H9 (cell line): ENCODE results near the gene CCNQ. TPM values are rescaled to one million over a fixed set of nuclear protein-coding genes. Genes with fewer than 3 reads are reported as not detected.

Source experiments
- DNase-seq: peaks from one replicate; pipeline ENCODE4 v3.0.0-alpha.2; 2017
- H2AFZ ChIP-seq: one replicate; pipeline ENCODE4 v1.6.1; 2013; ENCODE audit warnings: mild to moderate bottlenecking, low read length, control low read depth, moderate library complexity
- H2AK5ac ChIP-seq: 2 replicates; pipeline ENCODE4 v1.6.1; 2013; ENCODE audit warnings: low read length, control low read depth, mixed read lengths; ENCODE audit not compliant: insufficient read length
- H2BK120ac ChIP-seq: one replicate; pipeline ENCODE4 v1.6.1; 2013; ENCODE audit warnings: low read depth, mild to moderate bottlenecking, low read length, control low read depth, inconsistent platforms; ENCODE audit not compliant: poor library complexity, severe bottlenecking
- H2BK12ac ChIP-seq: 2 replicates; pipeline ENCODE4 v1.6.1; 2013; ENCODE audit warnings: low read length, control low read depth, mixed read lengths, low read depth; ENCODE audit not compliant: insufficient read length
- H2BK15ac ChIP-seq: 2 replicates; pipeline ENCODE4 v1.6.1; 2013; ENCODE audit warnings: low read depth, low read length, control low read depth
- H2BK20ac ChIP-seq: one replicate; pipeline ENCODE4 v1.6.1; 2013; ENCODE audit warnings: low read depth, mild to moderate bottlenecking, low read length, control low read depth, inconsistent platforms; ENCODE audit not compliant: poor library complexity, severe bottlenecking
- H2BK5ac ChIP-seq: 2 replicates; pipeline ENCODE4 v1.6.1; 2013; ENCODE audit warnings: low read length, control low read depth, mixed read lengths; ENCODE audit not compliant: insufficient read length
- H3K14ac ChIP-seq: 2 replicates; pipeline ENCODE4 v1.6.1; 2013; ENCODE audit warnings: low read length, control low read depth; ENCODE audit not compliant: insufficient read depth
- H3K18ac ChIP-seq: 2 replicates; pipeline ENCODE4 v1.6.1; 2013; ENCODE audit warnings: low read depth, mild to moderate bottlenecking, mixed read lengths, low read length, control low read depth; ENCODE audit not compliant: insufficient read length
- H3K23ac ChIP-seq: 2 replicates; pipeline ENCODE4 v1.6.1; 2013; ENCODE audit warnings: low read length, control low read depth, mixed read lengths, low read depth; ENCODE audit not compliant: insufficient read length
- H3K23me2 ChIP-seq: 2 replicates; pipeline ENCODE4 v1.6.1; 2013; ENCODE audit warnings: low read depth, mild to moderate bottlenecking, mixed read lengths, low read length, control low read depth; ENCODE audit not compliant: insufficient read length, poor library complexity, severe bottlenecking
- H3K27ac ChIP-seq: 2 replicates; pipeline ENCODE4 v1.5.1; 2013; ENCODE audit warnings: low read length, control low read depth, mixed read lengths, low read depth; ENCODE audit not compliant: insufficient read length
- H3K27me3 ChIP-seq: 2 replicates; pipeline ENCODE4 v1.6.1; 2013; ENCODE audit warnings: low read length, control low read depth, inconsistent platforms; ENCODE audit not compliant: insufficient read depth
- H3K4ac ChIP-seq: 2 replicates; pipeline ENCODE4 v1.6.1; 2013; ENCODE audit warnings: low read depth, mild to moderate bottlenecking, control low read depth, inconsistent platforms, low read length, moderate library complexity
- H3K4me1 ChIP-seq: 2 replicates; pipeline ENCODE4 v1.6.1; 2013; ENCODE audit warnings: low read length, control low read depth, inconsistent platforms; ENCODE audit not compliant: insufficient read depth
- H3K4me2 ChIP-seq: 2 replicates; pipeline ENCODE4 v1.6.1; 2013; ENCODE audit warnings: low read length, control low read depth, mixed read lengths; ENCODE audit not compliant: insufficient read length, insufficient read depth
- H3K56ac ChIP-seq: 2 replicates; pipeline ENCODE4 v1.6.1; 2013; ENCODE audit warnings: low read depth, mild to moderate bottlenecking, mixed read lengths, low read length, control low read depth; ENCODE audit not compliant: insufficient read length
- H3K79me1 ChIP-seq: 2 replicates; pipeline ENCODE4 v1.6.1; 2013; ENCODE audit warnings: low read depth, mild to moderate bottlenecking, moderate library complexity, low read length, control low read depth, inconsistent platforms; ENCODE audit not compliant: insufficient read depth, poor library complexity, severe bottlenecking
- H3K79me2 ChIP-seq: 2 replicates; pipeline ENCODE4 v1.6.1; 2013; ENCODE audit warnings: low read length, control low read depth, inconsistent platforms; ENCODE audit not compliant: insufficient read depth
- H3K9ac ChIP-seq: 2 replicates; pipeline ENCODE4 v1.6.1; 2013; ENCODE audit warnings: low read length, control low read depth, mixed read lengths; ENCODE audit not compliant: insufficient read length; ENCODE audit errors: extremely low read depth
- H3K9me3 ChIP-seq: one replicate; pipeline ENCODE4 v1.6.1; 2013; ENCODE audit warnings: low read depth, low read length, inconsistent platforms; ENCODE audit not compliant: control insufficient read depth
- H3T11ph ChIP-seq: one replicate; pipeline ENCODE4 v1.6.1; 2013; ENCODE audit warnings: mild to moderate bottlenecking, low read length, control low read depth, inconsistent platforms
- H4K20me1 ChIP-seq: one replicate; pipeline ENCODE4 v1.6.1; 2013; ENCODE audit not compliant: control insufficient read depth, insufficient read length, insufficient read depth
- H4K5ac ChIP-seq: 2 replicates; pipeline ENCODE4 v1.6.1; 2013; ENCODE audit warnings: low read depth, mild to moderate bottlenecking, mixed read lengths, low read length, control low read depth; ENCODE audit not compliant: insufficient read length
- H4K8ac ChIP-seq: replicated peaks from 2 replicates; pipeline ENCODE4 v1.6.1; 2013; ENCODE audit warnings: low read length, control low read depth, mixed read lengths, low read depth; ENCODE audit not compliant: insufficient read length
- H4K91ac ChIP-seq: 2 replicates; pipeline ENCODE4 v1.6.1; 2013; ENCODE audit warnings: low read depth, mild to moderate bottlenecking, moderate library complexity, mixed read lengths, low read length, control low read depth; ENCODE audit not compliant: insufficient read length
- H3K27ac Mint-ChIP-seq, 3 experiments: 2 replicates in 2 of 3; 3 replicates in 1 of 3; pipeline ENCODE4 v1.8.0; 2020 to 2021; ENCODE audit warnings: mixed read lengths in 3 of 3, mild to moderate bottlenecking in 1 of 3, moderate library complexity in 1 of 3
- H3K27me3 Mint-ChIP-seq: 2 replicates; pipeline ENCODE4 v1.8.0; 2021; ENCODE audit warnings: low read depth, mild to moderate bottlenecking, moderate library complexity, mixed read lengths
- H3K36me3 Mint-ChIP-seq, 3 experiments: 2 replicates in 2 of 3; 3 replicates in 1 of 3; pipeline ENCODE4 v1.8.0; 2020 to 2021; ENCODE audit warnings: low read depth in 3 of 3, mixed read lengths in 3 of 3; ENCODE audit not compliant: insufficient read depth in 1 of 3
- H3K4me1 Mint-ChIP-seq, 2 experiments: 2 replicates each; pipeline ENCODE4 v1.8.0; 2020; ENCODE audit warnings: mixed read lengths in 2 of 2
- H3K4me3 Mint-ChIP-seq, 2 experiments: 2 replicates in 1 of 2; 3 replicates in 1 of 2; pipeline ENCODE4 v1.8.0; 2020 to 2021; ENCODE audit warnings: mild to moderate bottlenecking in 2 of 2, mixed read lengths in 2 of 2, moderate library complexity in 1 of 2
- H3K9me3 Mint-ChIP-seq, 2 experiments: 2 replicates in 1 of 2; 3 replicates in 1 of 2; pipeline ENCODE4 v1.8.0; 2020; ENCODE audit warnings: mild to moderate bottlenecking in 2 of 2, mixed read lengths in 2 of 2, moderate library complexity in 1 of 2
- WGBS: extraction: QIAGEN DNeasy Blood & Tissue Kit; methylation state at CpG from one replicate; pipeline ENCODE4 v1.1.7; 2013; ENCODE audit warnings: missing lambda C conversion rate, low lambda C conversion rate, mixed read lengths; ENCODE audit not compliant: insufficient read length; ENCODE audit errors: extremely low coverage; 5-methylcytosine and 5-hydroxymethylcytosine counted together
- total RNA-seq: library from RNA; stranded (reverse); gene quantifications from 2 replicates; pipeline ENCODE4 v1.2.1, GENCODE V29; 2021
- TF ChIP-seq, protein P1 (sequence below): fragments of 200-600 bp; sonication (generic); conservative IDR thresholded peaks from 3 replicates; pipeline ENCODE4 v1.8.0; 2021; ENCODE audit warnings: antibody characterized with exemption, mild to moderate bottlenecking

The CCNQ gene
- total RNA-seq, 1 experiment from 2014 or later = 18.4 TPM

DNA sequence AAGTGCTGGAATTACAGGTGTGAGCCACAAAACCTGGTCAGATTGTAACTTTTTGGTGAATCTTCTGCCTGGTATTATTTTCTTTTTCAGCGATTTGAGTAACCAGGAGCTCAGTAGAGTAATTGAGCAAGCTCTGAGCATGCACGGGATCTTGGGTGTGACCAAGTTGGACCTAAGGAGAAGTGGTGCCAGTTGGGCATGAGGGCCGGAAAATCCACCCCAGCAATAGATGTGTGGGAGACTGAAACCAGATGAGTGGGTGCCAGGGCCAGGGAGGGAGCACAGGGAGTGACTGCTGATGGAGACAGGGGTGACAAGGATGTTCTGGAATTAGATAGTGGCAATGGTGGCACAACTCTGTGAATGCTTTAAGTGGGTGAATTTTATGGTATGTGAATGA is 3.7 kb upstream of the CCNQ start:
- H3K9me3 ChIP-seq = peaks cover 25% of the 10 kb centered on the region
- H2BK120ac ChIP-seq = no peak overlapping the region
- WGBS = no CpG with 5 or more reads among the region's 3 CpGs
- H3K56ac ChIP-seq = no peak overlapping the region
- TF ChIP-seq, protein P1, sequence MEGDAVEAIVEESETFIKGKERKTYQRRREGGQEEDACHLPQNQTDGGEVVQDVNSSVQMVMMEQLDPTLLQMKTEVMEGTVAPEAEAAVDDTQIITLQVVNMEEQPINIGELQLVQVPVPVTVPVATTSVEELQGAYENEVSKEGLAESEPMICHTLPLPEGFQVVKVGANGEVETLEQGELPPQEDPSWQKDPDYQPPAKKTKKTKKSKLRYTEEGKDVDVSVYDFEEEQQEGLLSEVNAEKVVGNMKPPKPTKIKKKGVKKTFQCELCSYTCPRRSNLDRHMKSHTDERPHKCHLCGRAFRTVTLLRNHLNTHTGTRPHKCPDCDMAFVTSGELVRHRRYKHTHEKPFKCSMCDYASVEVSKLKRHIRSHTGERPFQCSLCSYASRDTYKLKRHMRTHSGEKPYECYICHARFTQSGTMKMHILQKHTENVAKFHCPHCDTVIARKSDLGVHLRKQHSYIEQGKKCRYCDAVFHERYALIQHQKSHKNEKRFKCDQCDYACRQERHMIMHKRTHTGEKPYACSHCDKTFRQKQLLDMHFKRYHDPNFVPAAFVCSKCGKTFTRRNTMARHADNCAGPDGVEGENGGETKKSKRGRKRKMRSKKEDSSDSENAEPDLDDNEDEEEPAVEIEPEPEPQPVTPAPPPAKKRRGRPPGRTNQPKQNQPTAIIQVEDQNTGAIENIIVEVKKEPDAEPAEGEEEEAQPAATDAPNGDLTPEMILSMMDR = no peak
- no peak overlapping the region for H4K5ac ChIP-seq
- no peak overlapping the region for H2AK5ac ChIP-seq
- H3K79me1 ChIP-seq = no peaks in the 10 kb centered on the region
- no peaks in the 10 kb centered on the region for H4K20me1 ChIP-seq
- no peak overlapping the region for H2BK12ac ChIP-seq
- H3K18ac ChIP-seq = no peak overlapping the region
- no peak overlapping the region for H3K27ac Mint-ChIP-seq
- no peak overlapping the region for H3T11ph ChIP-seq
- H2BK20ac ChIP-seq = no peak overlapping the region
- H3K9me3 Mint-ChIP-seq = peaks cover 76 to 82% of the 10 kb centered on the region in 2 experiments
- no peak overlapping the region for H3K23ac ChIP-seq
- no peak overlapping the region for H4K8ac ChIP-seq
- H3K27ac ChIP-seq = no peak overlapping the region
- DNase-seq = no peak
- H2BK5ac ChIP-seq = no peak overlapping the region
- no peak overlapping the region for H3K4ac ChIP-seq
- no peak overlapping the region for H3K4me2 ChIP-seq
- peaks cover 14% of the 10 kb centered on the region for H3K23me2 ChIP-seq
- no peak overlapping the region for H3K14ac ChIP-seq
- no peak overlapping the region for H3K9ac ChIP-seq
- H2BK15ac ChIP-seq = no peak overlapping the region
- no peak overlapping the region for H2AFZ ChIP-seq
- no peaks in the 10 kb centered on the region for H3K4me1 ChIP-seq
- no peak overlapping the region; a peak in 1 of 5 replicates for H3K4me3 Mint-ChIP-seq
- no peaks in the 10 kb centered on the region for H3K27me3 ChIP-seq
- no peak overlapping the region for H4K91ac ChIP-seq
- H3K36me3 Mint-ChIP-seq = peaks cover under 1 to 9% (median 9%) of the 10 kb centered on the region in 3 experiments; a peak in 6 of 7 replicates
- peaks cover 8 to 10% of the 10 kb centered on the region in 2 experiments for H3K4me1 Mint-ChIP-seq
- no peaks in the 10 kb centered on the region for H3K79me2 ChIP-seq
- peaks cover 51% of the 10 kb centered on the region for H3K27me3 Mint-ChIP-seq
